ENCODE results near the gene PSMA6. TPM values are rescaled to one million over a fixed set of nuclear protein-coding genes. Genes with fewer than 3 reads are reported as not detected.
"Not testable (repeated sequence)": the region's sequence is repeated elsewhere in the genome, so short reads cannot be mapped to it uniquely, and the experiment has no call there.

PSMA6 gene
- total RNA-seq, 3 donors from 2014 or later: 130 to 183 (median 159) TPM

DNA sequence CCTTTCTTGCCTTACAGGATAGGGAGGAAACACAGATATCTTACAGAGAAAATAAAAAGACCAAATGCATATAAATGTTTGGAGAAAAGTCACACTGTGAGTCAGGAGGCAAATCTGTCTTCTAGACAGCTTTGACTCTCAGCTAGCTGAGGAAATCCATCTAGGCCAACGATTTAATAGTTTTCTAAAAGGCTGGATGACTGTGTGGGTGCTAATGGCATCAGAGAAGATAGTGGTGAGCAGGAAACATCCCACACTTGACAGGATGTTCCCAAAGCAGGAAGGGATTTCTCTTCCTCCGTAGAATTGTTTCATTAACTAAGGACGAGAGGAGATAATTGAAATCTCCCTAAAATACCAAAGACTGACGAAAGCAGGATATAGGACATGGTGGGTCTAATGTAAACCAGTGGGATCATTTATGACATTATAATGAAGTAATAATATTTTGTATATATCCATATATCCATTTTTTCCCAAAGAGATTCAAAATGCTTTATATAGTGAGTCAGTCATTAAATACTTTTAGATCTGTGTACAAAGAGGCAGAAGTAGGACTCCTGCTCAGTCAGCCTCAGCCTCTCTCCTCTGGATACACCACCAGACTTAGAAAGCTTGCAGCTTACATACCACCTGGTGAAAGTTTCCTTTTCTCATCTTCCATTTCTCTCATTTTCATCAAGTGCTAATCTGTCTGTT is 44.3 kb upstream of the PSMA6 start:
- no peak for ATAC-seq

DNA sequence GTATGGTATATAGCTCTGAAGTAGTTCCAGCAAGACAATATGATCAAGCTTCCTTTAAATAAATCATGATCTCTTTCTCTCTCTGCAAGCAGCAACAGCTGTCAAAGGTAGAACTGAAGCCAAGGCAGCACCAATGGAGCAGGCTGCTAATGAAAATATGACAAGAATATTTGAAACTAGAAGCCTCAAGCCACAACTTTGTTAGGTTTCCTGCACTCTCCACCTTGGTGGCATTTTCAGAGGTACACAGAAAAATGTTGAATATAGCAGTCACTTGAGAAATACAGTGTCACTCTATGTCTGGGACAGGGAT is 43.8 kb upstream of the PSMA6 start:
- Histone ChIP-seq H3K36me3 (ENCODE audit: low read depth) (no peaks in the 10 kb centered on the region), H3K4me3 (no peak overlapping the region), H3K4me1 (ENCODE audit: low read depth) (no peaks in the 10 kb centered on the region), H3K9me3 (no peaks in the 10 kb centered on the region)
- ATAC-seq (no peak), DNase-seq (no peak)
- TF ChIP-seq, protein P1, sequence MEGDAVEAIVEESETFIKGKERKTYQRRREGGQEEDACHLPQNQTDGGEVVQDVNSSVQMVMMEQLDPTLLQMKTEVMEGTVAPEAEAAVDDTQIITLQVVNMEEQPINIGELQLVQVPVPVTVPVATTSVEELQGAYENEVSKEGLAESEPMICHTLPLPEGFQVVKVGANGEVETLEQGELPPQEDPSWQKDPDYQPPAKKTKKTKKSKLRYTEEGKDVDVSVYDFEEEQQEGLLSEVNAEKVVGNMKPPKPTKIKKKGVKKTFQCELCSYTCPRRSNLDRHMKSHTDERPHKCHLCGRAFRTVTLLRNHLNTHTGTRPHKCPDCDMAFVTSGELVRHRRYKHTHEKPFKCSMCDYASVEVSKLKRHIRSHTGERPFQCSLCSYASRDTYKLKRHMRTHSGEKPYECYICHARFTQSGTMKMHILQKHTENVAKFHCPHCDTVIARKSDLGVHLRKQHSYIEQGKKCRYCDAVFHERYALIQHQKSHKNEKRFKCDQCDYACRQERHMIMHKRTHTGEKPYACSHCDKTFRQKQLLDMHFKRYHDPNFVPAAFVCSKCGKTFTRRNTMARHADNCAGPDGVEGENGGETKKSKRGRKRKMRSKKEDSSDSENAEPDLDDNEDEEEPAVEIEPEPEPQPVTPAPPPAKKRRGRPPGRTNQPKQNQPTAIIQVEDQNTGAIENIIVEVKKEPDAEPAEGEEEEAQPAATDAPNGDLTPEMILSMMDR (IDR thresholded peaks at IDR 0.05): no peak
- intact Hi-C loops (cut with DNase I, micrococcal nuclease): no loop called here

More for the DNA sequence above, 44.3 kb upstream of the PSMA6 start:
- H3K36me3 ChIP-seq (ENCODE audit: low read depth): no peaks in the 10 kb centered on the region
- no peak for DNase-seq
- no peaks in the 10 kb centered on the region for H3K4me1 ChIP-seq (ENCODE audit: low read depth)
- H3K4me3 ChIP-seq: no peak overlapping the region
- intact Hi-C loops (cut with DNase I, micrococcal nuclease): no loop called here
- H3K9me3 ChIP-seq: no peaks in the 10 kb centered on the region
- TF ChIP-seq, protein P1 (IDR thresholded peaks at IDR 0.05): no peak

DNA sequence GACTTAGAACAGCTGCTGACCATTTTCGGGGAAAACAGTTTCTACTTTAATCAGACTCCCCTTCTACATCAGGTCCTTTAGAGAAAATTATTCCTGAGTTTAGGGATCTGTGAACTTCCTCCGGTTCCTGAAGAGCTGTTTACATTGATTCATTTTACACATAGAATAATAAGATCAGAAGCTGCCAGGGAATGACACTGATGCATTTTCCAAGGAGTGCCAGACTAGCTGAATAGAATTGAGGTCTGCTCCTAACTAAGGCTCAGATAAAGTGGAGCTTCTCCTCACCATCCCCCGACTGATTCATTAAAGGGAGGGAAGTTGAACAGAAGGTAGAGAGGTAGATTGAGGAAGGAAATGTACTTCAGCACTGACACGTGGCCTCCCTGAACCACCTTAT is 41.9 kb upstream of the PSMA6 start:
- ATAC-seq: no peak
- Histone ChIP-seq H3K4me1 (ENCODE audit: low read depth) (no peaks in the 10 kb centered on the region), H3K4me3 (no peak overlapping the region), H3K9me3 (no peaks in the 10 kb centered on the region), H3K36me3 (ENCODE audit: low read depth) (no peaks in the 10 kb centered on the region)
- no peak for DNase-seq
- TF ChIP-seq, protein P1 (IDR thresholded peaks at IDR 0.05): no peak
- intact Hi-C loops (cut with DNase I, micrococcal nuclease): no loop called here

DNA sequence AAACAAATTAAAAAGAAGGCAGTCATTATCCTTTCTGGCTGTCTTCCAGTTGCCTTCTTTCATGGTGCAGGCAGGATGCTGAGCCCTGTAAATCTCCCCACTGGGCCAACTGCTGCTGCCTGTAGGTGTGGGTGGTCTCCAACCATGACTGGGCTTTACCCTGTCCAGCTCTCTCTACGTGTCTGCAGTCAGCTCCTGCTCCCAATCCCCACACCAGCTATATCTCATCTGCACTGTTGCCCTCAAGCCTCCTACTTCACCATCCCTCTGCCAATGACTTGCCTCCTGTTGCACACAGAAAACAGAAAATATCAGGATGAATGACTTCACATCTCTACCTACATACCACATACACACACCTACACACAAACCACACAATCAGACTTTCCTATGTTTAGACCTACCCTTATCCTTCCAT is 39.7 kb upstream of the PSMA6 start:
- no peak for ATAC-seq
- Histone ChIP-seq H3K9me3 (no peaks in the 10 kb centered on the region), H3K4me1 (ENCODE audit: low read depth) (no peaks in the 10 kb centered on the region), H3K4me3 (no peak overlapping the region), H3K36me3 (ENCODE audit: low read depth) (no peaks in the 10 kb centered on the region)
- no peak for DNase-seq
- intact Hi-C loops (cut with DNase I, micrococcal nuclease): no loop called here
- TF ChIP-seq, protein P1 (IDR thresholded peaks at IDR 0.05): no peak

DNA sequence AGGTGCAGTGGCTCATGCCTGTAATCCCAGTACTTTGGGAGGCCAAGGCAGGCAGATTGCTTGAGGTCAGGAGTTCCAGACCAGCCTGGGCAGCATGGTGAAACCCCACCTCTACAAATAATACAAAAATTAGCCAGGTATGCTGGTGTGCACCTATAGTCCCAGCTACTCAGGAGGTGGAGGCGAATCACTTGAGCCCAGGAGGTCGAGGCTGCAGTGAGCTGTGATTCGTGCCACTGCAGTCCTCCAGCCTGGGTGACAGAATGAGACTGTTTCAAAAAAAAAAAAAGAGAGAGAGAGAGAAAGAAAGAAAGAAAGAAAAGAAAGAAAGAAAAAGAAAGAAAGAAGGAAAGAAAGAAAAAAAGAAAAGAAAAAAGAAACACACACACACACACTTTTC is 39.1 kb upstream of the PSMA6 start:
- H3K4me1 ChIP-seq (ENCODE audit: low read depth); intact Hi-C loops (cut with DNase I, micrococcal nuclease); ATAC-seq; H3K36me3 ChIP-seq (ENCODE audit: low read depth); H3K4me3 ChIP-seq; DNase-seq; H3K9me3 ChIP-seq: not testable (repeated sequence)

DNA sequence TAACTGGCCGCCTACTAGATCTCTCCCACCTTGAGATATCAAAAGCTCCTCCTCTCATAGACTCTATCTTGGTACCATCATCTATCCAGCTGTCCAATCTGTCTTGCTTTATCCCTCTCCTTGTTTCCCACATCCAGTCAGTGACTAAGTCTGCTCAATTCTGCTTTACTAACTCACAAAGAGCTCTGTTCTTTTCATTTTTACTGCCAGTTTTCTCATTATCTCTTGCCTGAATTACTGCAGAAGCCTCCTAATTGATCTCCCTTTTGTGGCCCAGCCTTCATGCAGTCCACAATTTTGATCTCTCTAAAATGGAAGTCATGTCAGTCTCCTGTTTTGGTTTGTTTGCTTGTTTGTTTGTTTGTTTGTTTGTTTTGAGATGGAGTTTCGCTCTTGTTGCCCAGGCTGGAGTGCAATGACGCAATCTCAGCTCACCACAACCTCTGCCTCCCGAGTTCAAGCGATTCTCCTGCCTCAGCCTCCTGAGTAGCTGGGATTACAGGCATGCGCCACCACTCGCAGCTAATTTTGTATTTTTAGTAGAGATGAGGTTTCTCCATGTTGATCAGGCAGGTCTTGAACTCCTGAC is 38.1 kb upstream of the PSMA6 start:
- intact Hi-C loops (cut with DNase I, micrococcal nuclease); H3K4me3 ChIP-seq; ATAC-seq; DNase-seq; H3K4me1 ChIP-seq (ENCODE audit: low read depth); H3K36me3 ChIP-seq (ENCODE audit: low read depth); H3K9me3 ChIP-seq: not testable (repeated sequence)
